Activated T-helper 1 cell treated with anti-CD3 and anti-CD28 coated beads, Interleukin-2, amount 50 U/mL, for 16 hours (primary cell): Measurements from ENCODE around the gene HINT3.
"Not testable (repeated sequence)": the region's sequence is repeated elsewhere in the genome, so short reads cannot be mapped to it uniquely, and the experiment has no call there.

Experiments
- DNase-seq, 2 donors: peaks; one replicate each; pipeline ENCODE4 v3.0.0-alpha.2; 2020; ENCODE audit warnings: low read depth in 1 of 2, low spot score in 1 of 2

Gene HINT3

DNA sequence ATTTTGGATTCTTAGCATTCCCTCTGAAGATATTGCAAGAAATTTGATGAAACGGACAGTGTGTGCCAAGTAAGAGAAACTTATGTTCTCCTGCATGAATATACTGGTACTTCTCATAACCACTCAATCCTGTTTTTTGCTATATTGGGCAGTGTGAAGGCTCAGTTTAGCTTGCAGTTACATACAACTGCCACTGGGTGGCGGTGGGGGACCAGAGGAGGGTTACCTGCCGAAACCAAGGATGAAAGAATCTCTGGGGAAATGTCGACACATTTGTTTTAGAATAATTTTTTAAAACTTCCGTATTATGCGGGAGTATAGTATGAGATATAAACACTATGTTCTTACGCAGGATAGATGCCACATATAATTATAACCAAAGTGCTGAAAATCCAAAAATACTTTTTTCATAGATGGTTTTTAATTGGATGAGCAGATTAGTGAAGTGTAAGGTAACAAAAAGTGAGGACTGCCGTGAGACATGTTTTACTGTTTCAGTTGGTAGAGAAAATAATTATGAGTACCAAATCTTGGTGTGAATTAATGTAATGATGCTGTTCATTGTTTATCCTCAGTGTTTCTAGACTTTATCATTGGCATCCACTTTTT, 39.5 kb downstream of the HINT3 start:
- DNase-seq, result peak; percentile 36 to 38

DNA sequence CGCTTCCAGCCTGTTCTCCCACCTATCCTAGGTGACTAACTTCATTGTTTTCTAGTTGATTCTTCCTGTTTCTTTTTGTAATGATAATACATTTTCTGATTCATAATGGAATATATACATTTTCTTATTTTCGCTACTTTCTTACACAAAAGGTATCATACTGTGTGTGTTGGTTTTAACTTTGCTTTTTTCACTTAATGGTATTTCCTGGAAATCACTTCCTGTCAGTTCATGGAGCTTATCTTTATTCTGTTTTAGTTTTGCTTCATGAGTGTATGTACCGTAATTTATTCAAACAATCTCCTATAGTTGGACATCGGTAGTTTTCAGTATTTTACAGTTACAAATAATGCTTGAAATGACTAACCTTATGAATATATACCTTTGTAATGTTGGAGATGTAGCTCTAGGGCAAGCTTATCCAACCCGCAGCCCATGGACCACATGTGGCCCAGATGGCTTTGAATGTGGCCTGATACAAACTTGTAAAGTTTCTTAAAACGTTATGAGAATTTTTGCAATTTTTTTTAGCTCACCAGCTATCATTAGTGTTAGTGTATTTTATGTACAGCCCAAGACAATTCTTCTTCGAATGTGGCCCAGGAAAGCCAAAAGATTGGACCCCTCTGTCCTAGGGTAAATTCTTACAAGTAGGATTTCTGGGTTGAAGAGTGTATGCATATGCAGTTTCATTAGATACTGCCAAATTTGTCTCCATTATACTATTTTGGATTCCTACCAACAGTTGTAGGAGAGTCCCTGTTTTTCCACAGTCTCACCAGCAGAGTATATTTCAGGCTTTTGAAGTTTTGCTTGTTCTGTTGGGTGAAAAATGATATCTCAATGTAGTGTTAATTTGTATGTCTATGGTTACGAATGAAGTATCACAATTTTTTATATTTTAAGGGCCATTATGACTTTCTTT, 46.4 kb downstream of the HINT3 start:
- no peak for DNase-seq

DNA sequence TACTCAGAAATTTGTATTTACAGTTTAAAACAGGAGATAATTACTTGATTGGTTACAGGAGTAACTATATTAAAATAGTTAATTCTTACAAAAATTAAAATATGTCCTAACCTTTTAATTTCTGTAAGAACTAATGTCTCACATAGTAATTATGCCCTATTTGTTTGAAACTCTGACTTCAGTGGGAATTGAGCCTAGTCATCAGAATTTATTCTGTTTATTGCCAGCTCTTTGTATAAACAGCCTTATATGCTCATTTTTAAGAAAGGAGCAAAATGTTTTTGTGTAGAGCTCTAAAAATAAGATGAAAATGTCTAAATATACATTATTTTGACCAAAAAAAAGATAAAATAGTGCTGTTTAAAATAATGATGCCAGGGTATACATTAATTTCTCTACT, 51.2 kb downstream of the HINT3 start:
- no peak for DNase-seq

DNA sequence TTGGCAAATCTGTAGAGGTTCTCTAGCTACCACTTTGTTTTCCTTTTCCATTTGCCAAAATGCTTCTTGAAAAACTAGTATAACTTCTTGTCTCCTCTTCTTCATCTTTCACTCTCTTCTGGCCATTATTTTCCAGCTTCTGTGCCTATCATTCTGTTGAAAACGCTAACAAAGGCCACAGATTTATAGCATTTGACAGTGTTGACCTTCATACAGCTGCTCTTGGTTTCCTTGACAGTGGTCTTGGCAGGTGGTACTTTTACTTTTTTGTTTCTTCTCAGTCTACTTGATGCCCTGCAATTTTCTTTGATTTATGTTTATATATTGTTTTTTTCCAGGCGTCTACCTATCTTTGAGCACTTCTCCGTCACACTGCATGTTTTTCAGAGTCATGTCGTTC, 53.5 kb downstream of the HINT3 start:
- DNase-seq, result no peak

DNA sequence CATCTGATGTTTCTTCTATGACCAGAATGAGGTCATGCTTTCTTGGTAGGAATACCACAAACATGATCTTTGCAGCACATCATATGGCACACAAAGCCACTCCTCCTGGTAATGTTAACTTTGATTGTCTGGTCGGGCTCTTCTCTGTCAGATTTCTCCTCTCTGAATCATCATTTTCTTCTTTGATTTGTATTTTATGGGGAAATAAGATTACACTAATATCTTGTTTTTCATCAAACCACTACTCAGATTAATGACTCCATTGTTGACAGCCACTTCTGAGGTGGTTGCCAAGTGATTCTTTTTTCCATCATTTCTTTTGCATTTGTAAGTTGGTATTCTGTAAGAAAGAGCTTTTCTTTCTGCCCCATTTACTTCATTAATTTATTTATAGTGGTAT, 59.3 kb downstream of the HINT3 start:
- no peak for DNase-seq

DNA sequence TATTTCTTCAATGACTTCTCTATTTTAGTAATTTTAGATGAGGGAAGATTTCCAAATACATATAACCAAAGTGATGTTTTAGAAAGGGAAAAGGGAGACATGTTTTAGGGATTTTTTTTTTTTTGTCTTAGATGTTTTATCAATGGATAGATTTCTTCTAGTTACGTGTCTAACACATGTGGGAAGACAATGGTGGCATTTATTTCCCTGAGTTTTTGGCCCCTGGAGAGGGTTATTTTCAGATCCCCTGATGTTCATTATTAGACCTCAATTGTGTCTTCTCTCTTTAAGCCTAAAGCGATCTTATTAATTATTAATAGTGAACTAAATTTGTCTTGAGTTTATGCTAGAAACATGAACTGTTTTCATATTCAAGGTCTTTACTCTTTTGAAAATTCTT, 60.0 kb downstream of the HINT3 start:
- no peak for DNase-seq

DNA sequence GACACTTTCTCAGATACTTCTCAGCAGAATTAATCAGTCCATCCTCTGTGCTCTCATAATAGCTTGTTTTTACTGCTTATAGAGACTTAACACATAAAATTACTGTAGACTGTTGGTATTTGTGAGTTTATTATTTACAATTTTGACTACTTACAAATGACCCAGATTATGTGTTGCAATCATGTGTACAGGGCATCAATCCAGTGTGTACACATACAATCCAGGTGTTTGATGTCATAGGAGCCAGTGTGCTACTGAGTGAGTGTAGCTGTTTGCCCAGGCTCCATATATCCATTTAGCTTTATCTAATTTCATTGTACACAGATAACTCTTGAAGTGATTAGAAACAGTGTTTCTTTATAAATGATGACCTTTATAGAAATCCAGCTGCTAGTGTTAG, 61.1 kb downstream of the HINT3 start:
- DNase-seq, result no peak

DNA sequence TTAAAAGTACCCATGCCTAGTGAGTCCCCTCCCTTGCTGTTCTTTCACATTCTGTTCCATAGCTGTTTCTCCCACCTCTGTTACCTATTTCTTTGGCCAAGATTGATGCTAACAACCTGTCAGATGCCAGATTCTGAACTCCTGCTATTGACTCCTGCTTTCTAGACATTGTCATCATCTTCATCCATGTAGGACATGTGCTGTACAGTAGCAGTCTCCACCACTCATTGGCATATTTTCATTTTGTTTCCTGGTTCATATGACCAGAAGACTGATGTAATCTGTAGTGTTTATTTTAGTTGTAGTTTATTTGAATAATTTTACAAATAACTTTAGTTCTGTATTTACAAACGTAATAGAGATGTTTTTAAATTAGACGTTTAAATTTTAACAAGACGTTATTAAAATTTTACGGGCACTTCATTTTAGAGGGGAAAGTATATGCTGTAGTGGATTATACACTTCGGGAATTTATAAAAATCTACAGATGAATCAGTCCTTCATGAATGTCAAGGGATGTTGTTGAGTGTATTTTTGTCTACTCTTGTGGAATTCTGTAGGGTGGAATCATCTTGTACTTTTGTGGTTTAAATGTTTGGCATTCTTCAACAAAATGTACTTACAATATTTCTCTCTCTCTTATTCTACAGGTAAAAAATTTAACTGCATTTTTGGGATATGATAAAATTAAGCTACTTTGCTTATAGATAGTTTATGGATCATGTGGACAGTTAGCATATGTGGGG, 63.9 kb downstream of the HINT3 start:
- no peak for DNase-seq

DNA sequence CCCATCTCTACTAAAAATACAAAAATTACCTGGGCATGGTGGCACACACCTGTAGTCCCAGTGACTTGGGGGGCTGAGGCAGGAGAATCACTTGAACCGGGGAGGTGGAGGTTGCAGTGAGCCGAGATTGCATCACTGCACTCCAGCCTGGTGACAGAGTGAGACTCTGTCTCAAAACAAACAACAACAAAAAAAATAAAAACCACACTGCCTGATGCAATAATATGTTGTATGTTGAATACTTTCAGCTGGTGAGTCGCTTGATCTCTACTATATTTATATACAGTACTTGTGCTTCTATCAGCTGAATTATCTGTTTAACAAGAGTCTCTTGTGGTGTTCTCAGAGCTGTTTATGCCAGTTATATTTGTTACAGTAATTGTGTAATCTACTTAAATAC, 66.9 kb downstream of the HINT3 start:
- DNase-seq, result not testable (repeated sequence)

DNA sequence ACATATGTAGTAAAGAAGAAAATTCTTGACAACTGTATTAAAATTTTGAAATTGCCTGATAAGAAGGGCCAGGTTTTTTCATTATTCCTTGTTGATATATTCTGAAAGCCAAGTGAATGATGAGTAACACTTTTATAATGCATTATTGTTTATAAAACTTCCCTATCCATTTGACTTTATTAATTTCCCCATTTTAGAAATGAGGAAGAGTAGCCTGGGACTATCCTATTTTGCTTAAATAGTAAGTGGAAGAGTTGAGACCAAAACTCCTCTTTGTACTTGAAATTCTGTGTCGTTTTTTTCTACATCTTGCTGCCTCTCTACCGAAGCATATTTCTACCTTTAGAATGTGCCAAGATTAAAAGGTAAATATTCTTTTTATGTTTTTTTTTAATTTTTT, 69.4 kb downstream of the HINT3 start:
- no peak for DNase-seq

DNA sequence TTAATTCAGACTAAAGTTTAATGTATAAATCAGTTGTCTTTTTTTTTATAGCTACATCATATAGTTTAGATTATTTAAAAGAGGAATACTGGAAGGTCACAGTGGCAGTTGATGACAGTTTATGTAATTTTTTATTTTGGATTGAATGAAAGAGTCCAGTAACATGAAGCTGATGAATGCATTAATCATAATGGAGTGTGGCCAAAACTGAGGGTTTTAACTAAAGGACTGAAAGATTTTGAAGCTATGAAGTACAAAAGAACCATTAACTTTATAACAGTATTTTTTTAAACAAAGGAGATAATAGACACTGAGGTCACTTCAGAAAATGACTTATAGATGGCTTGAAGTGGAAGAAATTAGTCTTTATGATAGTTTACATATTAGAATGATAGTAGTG, 71.0 kb downstream of the HINT3 start:
- DNase-seq, result no peak
